Activated CD4-positive, alpha-beta T cell treated with anti-CD3 and anti-CD28 coated beads, Interleukin-2, amount 50 U/mL, for 4 hours (primary cell): ENCODE data around the gene KLK2.
A peak's percentile ranks its signal among the peaks of the same experiment; 100 is the strongest.
"Not testable (repeated sequence)": the region's sequence is repeated elsewhere in the genome, so short reads cannot be mapped to it uniquely, and the experiment has no call there.

Experiments
- DNase-seq, 2 experiments: peaks; one replicate each; pipeline ENCODE4 v3.0.0-alpha.2; 2020

The KLK2 gene

GRCh38 chr19:50896089-50896590, 22.9 kb downstream of the KLK2 start:
- not testable (repeated sequence) for DNase-seq

GRCh38 chr19:50896591-50897190, 23.5 kb downstream of the KLK2 start:
- DNase-seq, result no peak

DNA sequence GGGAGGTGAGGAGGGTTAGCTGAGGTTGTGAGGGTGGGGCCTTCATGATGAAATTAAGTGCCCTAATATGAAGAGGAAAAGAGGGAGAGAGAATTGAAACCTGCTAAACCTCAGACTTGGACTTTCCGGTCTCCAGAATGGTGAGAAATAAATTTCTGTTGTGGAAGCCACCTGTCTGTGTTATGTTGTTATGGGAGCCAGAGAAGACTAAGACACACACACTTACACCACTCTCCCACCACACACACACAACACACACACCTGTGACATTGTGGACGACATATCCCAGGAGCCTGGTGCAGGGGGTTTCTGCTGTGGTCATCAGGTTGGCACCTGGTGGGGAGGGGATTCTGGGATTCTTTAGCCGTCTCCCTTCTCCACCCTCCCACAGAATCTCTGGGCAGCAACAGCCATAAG, 24.0 kb downstream of the KLK2 start:
- DNase-seq, result no peak

GRCh38 chr19:50897612-50898011, 24.4 kb downstream of the KLK2 start:
- DNase-seq, result no peak

DNA sequence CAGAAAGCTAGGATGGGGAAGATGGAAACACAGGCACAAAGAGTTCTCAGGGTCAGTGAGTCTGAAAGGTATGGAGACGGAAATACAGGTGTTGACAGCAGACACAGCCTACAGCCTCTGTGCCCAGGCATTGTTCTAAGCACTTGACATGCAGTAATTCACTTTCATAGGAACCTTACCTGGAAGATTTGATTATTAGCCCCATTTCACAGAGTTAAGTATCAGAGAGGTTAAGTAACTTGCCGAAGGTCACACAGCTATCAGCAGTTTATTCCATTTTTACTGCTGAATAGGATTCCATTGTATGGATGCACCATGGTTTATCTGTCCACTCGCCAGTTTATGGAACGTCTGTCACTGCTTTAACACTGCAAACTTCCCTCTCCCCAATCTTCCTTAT, 24.8 kb downstream of the KLK2 start:
- DNase-seq, result no peak

DNA sequence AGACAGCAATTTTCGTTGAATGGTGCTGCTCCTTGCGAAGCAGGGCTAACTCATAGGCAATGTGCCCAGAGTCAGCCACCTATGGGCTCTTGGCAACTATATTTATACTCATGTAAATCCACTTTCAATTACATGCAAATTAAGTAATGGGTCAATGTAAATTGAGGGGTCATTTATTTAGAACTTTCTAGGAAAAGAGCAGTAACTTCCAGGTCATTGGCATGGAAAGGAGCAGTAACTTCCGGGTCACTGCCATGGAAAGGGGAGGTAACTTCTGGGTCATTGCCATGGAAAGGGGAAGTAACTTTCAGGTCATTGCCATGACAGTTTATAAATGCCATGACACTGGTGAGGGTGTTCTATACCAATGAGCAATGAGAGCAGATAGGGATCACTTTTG, 26.3 kb downstream of the KLK2 start:
- no peak for DNase-seq

- no peak for DNase-seq
Observed at GRCh38 chr19:50902640-50903039, 29.4 kb downstream of the KLK2 start.

- DNase-seq, result no peak
Observed at GRCh38 chr19:50906217-50906616, 33.0 kb downstream of the KLK2 start.

GRCh38 chr19:50908336-50908735, 35.1 kb downstream of the KLK2 start:
- DNase-seq, result no peak

GRCh38 chr19:50909240-50910070, 36.2 kb downstream of the KLK2 start:
- no peak for DNase-seq

DNA sequence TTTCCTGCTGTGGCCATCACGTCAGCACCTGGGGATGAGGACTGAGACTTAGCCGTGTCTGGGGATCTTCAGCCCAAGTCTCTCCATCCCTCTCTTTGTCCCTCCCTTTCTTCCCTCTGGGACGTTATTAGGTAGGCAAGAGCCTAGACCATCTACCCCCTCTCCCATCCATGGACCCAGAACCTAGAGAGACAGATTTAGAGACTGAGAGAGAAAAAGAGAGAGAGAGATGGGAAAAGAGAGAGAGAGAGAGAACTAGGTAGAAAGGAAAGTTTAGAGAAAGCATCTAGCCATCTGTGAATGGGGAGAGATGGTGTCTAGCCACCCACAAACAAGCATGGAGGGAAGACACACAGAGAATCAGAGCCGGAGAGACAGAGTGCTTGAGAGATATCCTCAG, 37.5 kb downstream of the KLK2 start:
- DNase-seq, result no peak

GRCh38 chr19:50911206-50912101, 38.2 kb downstream of the KLK2 start, which contains the start of gene KLK4:
TSS of gene KLK4 (minus strand) at chr19:50911395. CDS start at chr19:50910738, 657 bp downstream.
- no peak for DNase-seq

DNA sequence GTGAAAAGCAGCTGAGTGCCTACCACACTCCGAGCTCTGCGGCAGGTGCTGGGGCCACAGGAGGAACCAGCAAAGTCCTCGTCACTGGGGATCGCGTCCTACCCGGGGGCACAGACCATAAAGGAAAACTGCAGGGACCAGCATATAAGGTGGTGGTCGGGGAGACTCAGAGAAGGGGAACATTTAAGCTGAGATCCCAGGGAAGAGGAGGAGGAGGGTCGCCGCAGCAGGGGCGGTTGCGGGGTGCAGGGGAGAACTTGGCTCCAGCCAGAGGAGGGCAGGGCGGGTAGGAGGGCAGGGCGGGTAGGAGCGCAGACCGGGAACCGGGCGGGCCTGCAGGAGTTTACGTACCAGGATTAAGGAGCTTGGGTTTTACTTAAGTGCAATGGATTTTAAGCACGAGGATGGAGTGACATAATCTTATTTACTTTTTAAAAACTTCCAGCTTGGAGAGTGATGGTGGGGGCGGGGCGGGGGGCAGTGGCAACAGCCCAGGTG, 38.9 kb downstream of the KLK2 start:
- no peak for DNase-seq

DNA sequence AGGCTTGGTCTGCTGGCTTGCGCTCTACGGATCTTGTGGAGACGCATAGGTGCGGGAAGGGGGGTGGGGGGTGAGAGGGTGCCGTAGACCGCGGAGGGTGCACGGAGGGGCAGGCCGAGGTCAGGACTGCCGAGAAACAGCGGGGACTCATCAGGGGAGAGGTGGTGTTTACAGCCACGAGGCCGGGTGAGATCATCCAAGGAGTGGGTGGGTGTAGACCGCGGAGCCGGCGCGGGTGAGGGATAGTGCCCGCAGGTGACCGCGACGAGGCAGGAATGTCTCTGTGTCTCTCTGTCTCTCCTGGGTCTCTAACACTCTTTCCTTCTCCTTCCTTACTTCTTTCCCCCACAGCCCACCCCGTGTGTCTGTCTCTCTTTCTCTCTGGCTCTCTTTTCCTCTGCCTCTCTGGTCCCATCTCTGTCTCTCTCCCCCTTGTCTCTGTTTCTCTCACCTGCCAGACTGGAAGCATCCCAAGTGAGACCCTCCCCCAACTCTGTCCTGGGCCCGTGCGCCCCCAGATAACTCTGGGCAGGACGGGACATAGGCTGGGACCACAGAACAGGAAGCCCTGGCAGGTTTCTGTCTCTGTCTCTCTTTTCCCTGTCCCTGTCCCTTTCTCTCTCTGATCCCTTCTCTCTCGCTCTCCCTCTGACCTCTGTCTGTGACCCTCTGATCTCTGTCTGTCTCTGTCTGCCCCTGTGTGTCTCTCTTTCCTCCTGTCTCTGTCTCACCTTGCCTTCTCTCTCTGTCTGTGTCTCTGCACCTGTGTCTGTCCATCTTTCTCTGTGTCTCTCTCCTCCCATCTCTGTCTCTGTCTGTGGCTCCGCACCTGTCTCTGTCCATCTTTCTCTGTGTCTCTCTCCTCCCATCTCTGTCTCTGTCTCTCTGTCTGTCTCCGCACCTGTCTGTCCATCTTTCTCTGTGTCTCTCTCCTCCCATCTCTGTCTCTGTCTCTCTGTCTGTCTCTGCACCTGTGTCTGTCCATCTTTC, 39.8 kb downstream of the KLK2 start:
- DNase-seq, result no peak

DNA sequence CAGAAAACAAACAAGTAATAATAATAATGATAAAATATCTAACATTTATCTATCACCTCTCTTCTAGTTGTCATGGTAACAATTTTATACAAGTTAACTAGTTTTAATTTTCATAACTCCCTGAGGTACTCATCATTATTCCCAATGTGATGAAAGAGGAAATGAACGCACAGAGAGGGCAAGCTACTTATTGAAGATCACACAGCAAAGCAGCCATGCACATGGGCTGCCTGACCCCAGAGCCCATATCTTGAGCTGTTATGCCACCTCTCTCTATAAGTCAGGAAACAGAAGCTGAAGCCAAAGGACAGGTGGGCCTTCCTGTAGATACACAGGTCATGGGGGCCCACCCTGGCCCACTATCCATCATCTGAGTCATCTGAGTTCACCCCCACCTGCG, 42.8 kb downstream of the KLK2 start:
- no peak for DNase-seq

DNA sequence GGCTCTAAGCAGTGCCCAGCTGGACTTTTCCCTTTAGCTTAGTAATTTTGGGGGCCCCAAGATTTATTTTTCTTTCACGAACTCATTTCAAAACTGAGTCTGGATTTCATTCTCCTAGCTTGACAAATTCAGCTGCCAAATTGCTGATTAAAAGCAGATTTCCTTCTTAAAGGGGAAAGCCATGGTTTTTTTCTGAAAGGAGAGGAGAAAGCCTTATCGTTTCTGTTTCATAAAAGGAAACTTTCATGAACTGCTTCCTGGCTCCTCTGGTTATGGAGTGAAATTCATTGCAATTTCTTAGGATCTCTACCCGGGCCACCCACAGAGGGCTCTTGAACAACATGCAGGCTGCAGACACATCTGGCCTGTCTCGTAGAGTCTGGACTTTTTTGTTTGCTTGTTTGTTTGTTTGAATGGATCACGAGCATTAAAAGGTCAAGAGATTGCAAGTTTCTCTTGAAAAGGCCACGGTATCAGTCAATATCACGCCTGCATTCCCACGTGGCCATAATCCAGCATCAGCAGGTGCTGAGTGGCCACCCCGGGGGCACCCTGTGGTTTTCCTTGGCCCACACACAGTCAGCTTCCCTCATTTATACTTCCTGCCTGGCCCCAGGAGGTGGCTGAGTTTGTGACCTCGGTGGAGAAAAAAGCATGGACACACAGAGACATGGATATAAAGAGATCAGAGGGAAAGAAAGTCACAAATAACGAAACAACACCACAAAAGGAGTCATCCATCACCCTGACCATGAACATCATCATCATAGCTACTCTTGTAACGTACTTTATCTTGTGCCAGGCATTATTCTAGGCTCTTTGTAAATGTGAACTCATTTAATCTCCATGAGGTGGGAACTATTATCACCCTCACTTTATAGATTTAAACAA, 48.4 kb downstream of the KLK2 start:
- no peak for DNase-seq

GRCh38 chr19:50922317-50922853, 49.1 kb downstream of the KLK2 start:
- peak; percentile 59 to 65 for DNase-seq

DNA sequence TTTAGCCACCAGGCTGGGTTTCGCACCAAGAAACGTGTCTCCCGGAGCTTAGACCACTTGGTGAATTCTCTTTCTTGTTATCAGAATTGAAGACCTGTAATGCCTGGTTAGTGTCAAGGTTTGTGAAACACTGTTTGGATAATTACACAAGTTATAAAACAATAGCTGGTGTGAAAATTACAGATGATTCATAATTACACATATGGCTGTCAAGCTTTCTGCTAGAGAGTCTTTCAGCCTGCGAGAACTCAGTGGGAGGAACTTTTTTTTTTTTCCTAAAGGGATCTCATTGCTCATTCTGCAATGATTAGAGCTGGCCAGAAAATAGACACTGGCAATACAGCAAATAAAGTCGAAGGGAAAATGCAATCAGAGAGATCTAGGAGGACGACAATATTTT, 51.3 kb downstream of the KLK2 start:
- DNase-seq, result no peak

DNA sequence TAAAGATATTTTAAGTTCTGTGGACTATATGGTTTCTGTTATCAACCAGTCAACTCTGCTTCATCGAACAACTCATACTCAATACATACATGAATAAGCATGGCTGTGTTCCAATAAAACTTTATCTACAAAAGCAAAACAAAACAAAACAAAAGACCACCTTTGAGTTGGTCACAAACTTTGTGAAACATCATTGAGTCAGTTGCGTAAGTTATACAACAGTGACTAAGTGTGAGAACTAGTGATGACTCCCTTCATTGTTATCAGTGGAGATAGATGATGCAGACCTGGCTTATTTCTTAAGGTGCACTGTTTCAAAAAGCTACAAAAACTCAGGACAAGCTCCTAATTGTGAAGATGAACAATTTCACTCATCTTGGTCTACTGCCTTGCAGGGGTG, 52.5 kb downstream of the KLK2 start:
- DNase-seq, result no peak

- no peak for DNase-seq
Observed at GRCh38 chr19:50926144-50926543, 52.9 kb downstream of the KLK2 start.
